GM12878 (cell line): ENCODE measurements around the gene CDC14B. TPM values are rescaled to one million over a fixed set of nuclear protein-coding genes. Genes with fewer than 3 reads are reported as not detected.

Experiments
- ATAC-seq: fragments of 200-7000 bp; cut with Tn5 transposase; 3 replicates; pipeline ENCODE4 v1.9.1; 2020; ENCODE audit warnings: mild to moderate bottlenecking, moderate library complexity
- BruUV-seq: library from RNA; stranded (reverse); fragments of 400-500 nt; replicated peaks from 2 replicates; lab custom pipeline; 2021; lab: Mats Ljungman, UMichigan
- CTCF ChIA-PET: fragments of 300-600 bp; sonication (Branson Sonifier 250); formaldehyde crosslinking; extraction: SDS; loops from one replicate; lab custom pipeline; 2021; ENCODE audit warnings: inconsistent platforms; lab: Yijun Ruan, JAX
- POLR2A ChIA-PET: fragments of 350-600 bp; formaldehyde crosslinking; extraction: SDS; loops from one replicate; lab custom pipeline; 2021; ENCODE audit warnings: inconsistent platforms; lab: Charles Lee
- RAD21 ChIA-PET: fragments of 300-600 bp; sonication (Branson Sonifier 250); formaldehyde crosslinking; loops from one replicate; lab custom pipeline; 2023; ENCODE audit warnings: antibody characterized with exemption; ENCODE audit not compliant: unreplicated experiment; lab: Charles Lee
- SMC1A ChIA-PET: fragments of 300-600 bp; sonication (Branson Sonifier 250); formaldehyde crosslinking; loops from one replicate; lab custom pipeline; 2023; ENCODE audit not compliant: unreplicated experiment, uncharacterized antibody; lab: Charles Lee
- DNase-seq: peaks from one replicate; pipeline ENCODE4 v3.0.0-alpha.2; 2011; ENCODE audit warnings: low read depth, low spot score
- FAIRE-seq: peaks from 3 replicates; lab custom pipeline; 2011; peaks lifted over from hg19 to GRCh38; lab: Jason Lieb, UNC
- H2AFZ ChIP-seq: 2 replicates; pipeline ENCODE4 v1.6.0; 2011; ENCODE audit warnings: low read depth, low read length, control low read depth; ENCODE audit not compliant: control insufficient read depth
- H3K27ac ChIP-seq: 2 replicates; pipeline ENCODE4 v1.5.1; 2011; ENCODE audit warnings: control low read depth; ENCODE audit not compliant: control insufficient read depth, insufficient read depth
- H3K27me3 ChIP-seq, 2 experiments: replicated peaks in 1 of 2; 2 replicates each; pipeline versions ENCODE4 v1.6.0 to v1.6.1; 2011; ENCODE audit warnings: low read length in 1 of 2; ENCODE audit not compliant: control insufficient read depth in 2 of 2, insufficient read depth in 2 of 2
- H3K36me3 ChIP-seq, 2 experiments: 2 replicates each; pipeline ENCODE4 v1.5.1; 2011; ENCODE audit warnings: low read length in 1 of 2; ENCODE audit not compliant: control insufficient read depth in 2 of 2, insufficient read depth in 2 of 2
- H3K4me1 ChIP-seq: 2 replicates; pipeline ENCODE4 v1.6.1; 2011; ENCODE audit warnings: mild to moderate bottlenecking, low read length, moderate library complexity, mixed read lengths; ENCODE audit not compliant: control insufficient read depth, insufficient read depth
- H3K4me2 ChIP-seq: 2 replicates; pipeline ENCODE4 v1.6.0; 2011; ENCODE audit warnings: control low read depth; ENCODE audit not compliant: control insufficient read depth, insufficient read depth
- H3K4me3 ChIP-seq: fragments of 200-600 bp; sonication (generic); 2 replicates; pipeline ENCODE4 v1.5.1; 2016
- H3K79me2 ChIP-seq: 2 replicates; pipeline ENCODE4 v1.6.0; 2011; ENCODE audit warnings: low read length; ENCODE audit not compliant: control insufficient read depth, insufficient read depth
- H3K9ac ChIP-seq: 2 replicates; pipeline ENCODE4 v1.8.0; 2011; ENCODE audit warnings: low read length, control low read depth, mixed read lengths; ENCODE audit not compliant: control insufficient read depth, insufficient read depth
- H3K9me3 ChIP-seq: replicated peaks from 3 replicates; pipeline ENCODE4 v1.5.1; 2011; ENCODE audit warnings: mild to moderate bottlenecking, low read length; ENCODE audit not compliant: control insufficient read depth, insufficient read depth
- H4K20me1 ChIP-seq: 2 replicates; pipeline ENCODE4 v1.6.0; 2011; ENCODE audit not compliant: control insufficient read depth, insufficient read depth
- ATF3 ChIP-seq: IDR thresholded peaks from 2 replicates; pipeline ENCODE4 v1.6.1; 2011; ENCODE audit warnings: low read depth, mild to moderate bottlenecking, low read length, moderate library complexity, borderline replicate concordance; ENCODE audit errors: extremely low read depth
- BACH1 ChIP-seq: fragments of 450-650 bp; IDR thresholded peaks from 2 replicates; pipeline ENCODE4 v1.6.1; 2017; ENCODE audit warnings: mild to moderate bottlenecking, borderline replicate concordance
- BHLHE40 ChIP-seq, 2 experiments: fragments of 450-650 bp in 1 of 2; IDR thresholded peaks; 2 replicates each; pipeline ENCODE4 v1.6.1; 2011 to 2017; ENCODE audit warnings: low read depth in 2 of 2, borderline replicate concordance in 1 of 2, improper control_type of control experiment in 1 of 2, low read length in 1 of 2, mild to moderate bottlenecking in 1 of 2
- CBX3 ChIP-seq: fragments of 200-600 bp; sonication (generic); IDR thresholded peaks from 2 replicates; pipeline ENCODE4 v1.6.1; 2016; ENCODE audit warnings: low read depth, borderline replicate concordance
- E2F4 ChIP-seq: IDR thresholded peaks from 2 replicates; pipeline ENCODE4 v1.6.1; 2012; ENCODE audit warnings: low read depth, low read length, improper control_type of control experiment
- ETV6 ChIP-seq, 2 experiments: fragments of 450-650 bp in 1 of 2; IDR thresholded peaks in 1 of 2; conservative IDR thresholded peaks in 1 of 2; 2 replicates each; pipeline ENCODE4 v1.6.1; 2014; ENCODE audit warnings: antibody characterized with exemption in 1 of 2, borderline replicate concordance in 1 of 2, low read depth in 1 of 2, mild to moderate bottlenecking in 1 of 2, moderate library complexity in 1 of 2
- IKZF1 ChIP-seq: fragments of 450-650 bp; conservative IDR thresholded peaks from 2 replicates; pipeline ENCODE4 v1.6.1; 2017; ENCODE audit warnings: antibody characterized with exemption, mild to moderate bottlenecking
- KAT2A ChIP-seq: conservative IDR thresholded peaks from 2 replicates; pipeline ENCODE4 v1.6.1; 2011; ENCODE audit warnings: low read depth, low read length; ENCODE audit not compliant: control insufficient read depth
- NBN ChIP-seq: fragments of 450-650 bp; IDR thresholded peaks from 2 replicates; pipeline ENCODE4 v1.6.1; 2016
- RELA ChIP-seq: fragments of 450-650 bp; IDR thresholded peaks from 2 replicates; pipeline ENCODE4 v1.8.0; 2014; ENCODE audit warnings: borderline replicate concordance; ENCODE audit not compliant: partially characterized antibody
- WGBS: methylation state at CpG from one replicate; pipeline ENCODE4 v1.1.6; 2016; ENCODE audit warnings: low lambda C conversion rate; ENCODE audit not compliant: insufficient replicate concordance, insufficient coverage; ENCODE audit errors: missing lambda C conversion rate; 5-methylcytosine and 5-hydroxymethylcytosine counted together
- in situ Hi-C: fragments of 300-500 bp; cut with MboI; formaldehyde crosslinking; loops from 9 replicates; pipeline ENCODE4 v1.14.3; 2018; ENCODE audit warnings: mixed read lengths
- intact Hi-C: fragments of 100-400 bp; cut with micrococcal nuclease; formaldehyde crosslinking; loops from one replicate; pipeline ENCODE4 v1.14.2; 2022; ENCODE audit not compliant: unreplicated experiment
- polyA plus RNA-seq, 11 experiments: library from polyadenylated mRNA; depleted of rRNA in 4 of 11; unstranded in 6 of 11; stranded (reverse) in 5 of 11; fragments of >200 nt; fragmentation: Nextera tagmentation in 4 of 11; fragmentation: Illumina TruSeq in 1 of 11; extraction: Ambion mirVana in 4 of 11; extraction: Trizol in 1 of 11; gene quantifications; 1 replicate in 1 of 11; 2 replicates in 10 of 11; pipeline versions ENCODE4 v1.2.1 to v1.2.3, GENCODE V29; 2011 to 2016; ENCODE audit warnings: inconsistent platforms in 2 of 11, missing spikeins in 2 of 11, low read depth in 1 of 11
- total RNA-seq, 4 experiments: library from RNA; depleted of rRNA in 3 of 4; stranded (reverse); fragments of >200 nt in 3 of 4; fragmentation: Illumina TruSeq in 1 of 4; extraction: Trizol in 1 of 4; gene quantifications; 2 replicates each; pipeline versions ENCODE4 v1.2.1 to v1.2.3, GENCODE V29; 2013 to 2021
- TF ChIP-seq, protein P1 (sequence below): fragments of 450-650 bp; IDR thresholded peaks from 2 replicates; pipeline ENCODE4 v1.6.1; 2016; ENCODE audit warnings: mild to moderate bottlenecking
- TF ChIP-seq, protein P2 (sequence below): fragments of 450-650 bp; formaldehyde crosslinking; IDR thresholded peaks from 2 replicates; pipeline ENCODE4 v1.4.0; 2020; ENCODE audit warnings: mild to moderate bottlenecking, moderate library complexity

Gene CDC14B
- total and polyA plus RNA-seq, 10 of the 15 experiments (the other 5 are each of a cell fraction or from before 2014, with no cell fraction given), result 3.7 to 11.7 (median 6.2) TPM

- Histone ChIP-seq H3K4me2 (peak within 1 kb of the TSS; percentile 93), H3K27me3 (peaks cover 0 to 4% of the 10 kb centered on the region in 2 experiments; a peak in 1 of 4 replicates), H3K27ac (no peak within 1 kb of the TSS; the same call in 1 of the 2 replicates), H3K9me3 (no peaks in the 10 kb centered on the region), H3K9ac (peak within 1 kb of the TSS; percentile 38; the same call in 1 of the 2 replicates), H3K4me3 (peak within 1 kb of the TSS; percentile 62), H3K36me3 (no peaks in the 10 kb centered on the region), H2AFZ (peak within 1 kb of the TSS; percentile 82), H3K79me2 (no peaks in the 10 kb centered on the region), H4K20me1 (no peaks in the 10 kb centered on the region), H3K4me1 (no peaks in the 10 kb centered on the region)
- in situ Hi-C loops (no loop called here), intact Hi-C loops (no loop called here)
- ChIA-PET POLR2A (no interaction called here), RAD21 (interaction anchor here (0.6 to 2.7 kb wide), 3 partner anchors 11 to 205 kb away, joined by 3 to 9 read pairs (median 3); partner anchors contain the start of gene HABP4), CTCF (interaction anchor here (1.1 to 2.8 kb wide), 5 partner anchors 10 to 327 kb away, joined by 4 to 12 read pairs (median 7); no protein-coding TSS in a partner anchor), SMC1A (interaction anchor here (0.9 to 3.4 kb wide), 3 partner anchors 11 to 212 kb away, joined by 3 to 17 read pairs (median 5); no protein-coding TSS in a partner anchor)
- no peak for FAIRE-seq
- DNase-seq, result no peak
- WGBS, result 10% methylated on average over 34 of the region's 57 CpGs
- TSS peak; percentile 72 for BruUV-seq
- no peak for TF ChIP-seq CBX3
- TF ChIP-seq BACH1, result 0 out of 2 replicates have a peak, but pooled peaks have one; percentile 4
- no peak for TF ChIP-seq KAT2A
- TF ChIP-seq RELA, result no peak
- TF ChIP-seq IKZF1, result peak; percentile 34; the same call in 1 of the 2 replicates
- no peak for TF ChIP-seq E2F4
- TF ChIP-seq ATF3, result no peak
- TF ChIP-seq ETV6 (conservative IDR thresholded peaks at IDR 0.05 in 1 of 2, IDR thresholded peaks at IDR 0.05 in 1 of 2; ENCODE audit: borderline replicate concordance in 1 of 2, low read depth in 1 of 2), result no peak
- TF ChIP-seq, protein P1, sequence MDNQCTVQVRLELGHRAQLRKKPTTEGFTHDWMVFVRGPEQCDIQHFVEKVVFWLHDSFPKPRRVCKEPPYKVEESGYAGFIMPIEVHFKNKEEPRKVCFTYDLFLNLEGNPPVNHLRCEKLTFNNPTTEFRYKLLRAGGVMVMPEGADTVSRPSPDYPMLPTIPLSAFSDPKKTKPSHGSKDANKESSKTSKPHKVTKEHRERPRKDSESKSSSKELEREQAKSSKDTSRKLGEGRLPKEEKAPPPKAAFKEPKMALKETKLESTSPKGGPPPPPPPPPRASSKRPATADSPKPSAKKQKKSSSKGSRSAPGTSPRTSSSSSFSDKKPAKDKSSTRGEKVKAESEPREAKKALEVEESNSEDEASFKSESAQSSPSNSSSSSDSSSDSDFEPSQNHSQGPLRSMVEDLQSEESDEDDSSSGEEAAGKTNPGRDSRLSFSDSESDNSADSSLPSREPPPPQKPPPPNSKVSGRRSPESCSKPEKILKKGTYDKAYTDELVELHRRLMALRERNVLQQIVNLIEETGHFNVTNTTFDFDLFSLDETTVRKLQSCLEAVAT, result peak; percentile 42; the same call in 1 of the 2 replicates
- TF ChIP-seq NBN, result no peak
- TF ChIP-seq, protein P2, sequence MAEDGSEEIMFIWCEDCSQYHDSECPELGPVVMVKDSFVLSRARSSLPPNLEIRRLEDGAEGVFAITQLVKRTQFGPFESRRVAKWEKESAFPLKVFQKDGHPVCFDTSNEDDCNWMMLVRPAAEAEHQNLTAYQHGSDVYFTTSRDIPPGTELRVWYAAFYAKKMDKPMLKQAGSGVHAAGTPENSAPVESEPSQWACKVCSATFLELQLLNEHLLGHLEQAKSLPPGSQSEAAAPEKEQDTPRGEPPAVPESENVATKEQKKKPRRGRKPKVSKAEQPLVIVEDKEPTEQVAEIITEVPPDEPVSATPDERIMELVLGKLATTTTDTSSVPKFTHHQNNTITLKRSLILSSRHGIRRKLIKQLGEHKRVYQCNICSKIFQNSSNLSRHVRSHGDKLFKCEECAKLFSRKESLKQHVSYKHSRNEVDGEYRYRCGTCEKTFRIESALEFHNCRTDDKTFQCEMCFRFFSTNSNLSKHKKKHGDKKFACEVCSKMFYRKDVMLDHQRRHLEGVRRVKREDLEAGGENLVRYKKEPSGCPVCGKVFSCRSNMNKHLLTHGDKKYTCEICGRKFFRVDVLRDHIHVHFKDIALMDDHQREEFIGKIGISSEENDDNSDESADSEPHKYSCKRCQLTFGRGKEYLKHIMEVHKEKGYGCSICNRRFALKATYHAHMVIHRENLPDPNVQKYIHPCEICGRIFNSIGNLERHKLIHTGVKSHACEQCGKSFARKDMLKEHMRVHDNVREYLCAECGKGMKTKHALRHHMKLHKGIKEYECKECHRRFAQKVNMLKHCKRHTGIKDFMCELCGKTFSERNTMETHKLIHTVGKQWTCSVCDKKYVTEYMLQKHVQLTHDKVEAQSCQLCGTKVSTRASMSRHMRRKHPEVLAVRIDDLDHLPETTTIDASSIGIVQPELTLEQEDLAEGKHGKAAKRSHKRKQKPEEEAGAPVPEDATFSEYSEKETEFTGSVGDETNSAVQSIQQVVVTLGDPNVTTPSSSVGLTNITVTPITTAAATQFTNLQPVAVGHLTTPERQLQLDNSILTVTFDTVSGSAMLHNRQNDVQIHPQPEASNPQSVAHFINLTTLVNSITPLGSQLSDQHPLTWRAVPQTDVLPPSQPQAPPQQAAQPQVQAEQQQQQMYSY (CRISPR knock-in tag), result no peak
- peak; percentile 8 to 75; a peak in 2 of 4 replicates for TF ChIP-seq BHLHE40 (IDR thresholded peaks at IDR 0.05; ENCODE audit: borderline replicate concordance in 1 of 2, low read depth in 2 of 2, low read length in 1 of 2)
- peak; percentile 83 for ATAC-seq
Observed at GRCh38 chr9:96655198-96655851, 35.7 kb upstream of the CDC14B start, which contains the start of gene PRXL2C. Gene PRXL2C (minus strand): TSS chr9:96655317. CDS start chr9:96655281, 36 bp downstream.
